ENCODE data around the gene RRP7A. TPM values are rescaled to one million over a fixed set of nuclear protein-coding genes. Genes with fewer than 3 reads are reported as not detected.

The RRP7A gene
- total and polyA plus RNA-seq, 2 of the 13 experiments (the other 11 are each of a cell fraction or from before 2014, with no cell fraction given), result 15.3 to 41.6 TPM

- TF ChIP-seq ZNF33A (CRISPR knock-in tag; IDR thresholded peaks at IDR 0.05; ENCODE audit: borderline replicate concordance) (no peak), ZFP37 (CRISPR knock-in tag; IDR thresholded peaks at IDR 0.05; ENCODE audit: borderline replicate concordance) (peak; percentile 92), PRDM15 (CRISPR knock-in tag; IDR thresholded peaks at IDR 0.05) (peak; percentile 54), ZSCAN31 (CRISPR knock-in tag; IDR thresholded peaks at IDR 0.05; ENCODE audit: low read depth) (no peak), ZNF800 (CRISPR knock-in tag; IDR thresholded peaks at IDR 0.05) (peak; percentile 70; the same call in 1 of the 2 replicates), ZBTB8A (CRISPR knock-in tag; IDR thresholded peaks at IDR 0.05; ENCODE audit: borderline replicate concordance, low read depth) (no peak), ZNF766 (CRISPR knock-in tag; IDR thresholded peaks at IDR 0.05; ENCODE audit: borderline replicate concordance) (peak; percentile 87; the same call in 1 of the 2 replicates), ZNF670 (CRISPR knock-in tag; IDR thresholded peaks at IDR 0.05; ENCODE audit: borderline replicate concordance) (no peak), KDM5A (IDR thresholded peaks at IDR 0.05; ENCODE audit: borderline replicate concordance, low read length) (no peak), RNF2 (conservative IDR thresholded peaks at IDR 0.05; ENCODE audit: low read depth) (0 out of 2 replicates have a peak, but pooled peaks have one; percentile 30), ERF (CRISPR knock-in tag; IDR thresholded peaks at IDR 0.05) (peak; percentile 52; the same call in 1 of the 2 replicates), MXI1 (IDR thresholded peaks at IDR 0.05; ENCODE audit: borderline replicate concordance, low read depth, low read length) (no peak), MAFF (IDR thresholded peaks at IDR 0.05; ENCODE audit: low read depth, low read length) (no peak), ZNF350 (CRISPR knock-in tag; IDR thresholded peaks at IDR 0.05; ENCODE audit: borderline replicate concordance, low read depth) (no peak), GABPA (IDR thresholded peaks at IDR 0.05; ENCODE audit: low read depth, low read length) (no peak), GABPA (CRISPR knock-in tag; IDR thresholded peaks at IDR 0.05; ENCODE audit: low read depth) (peak; percentile 18; the same call in 1 of the 2 replicates), ZNF296 (CRISPR knock-in tag; conservative IDR thresholded peaks at IDR 0.05) (0 out of 2 replicates have a peak, but pooled peaks have one; percentile 40), ZNF644 (CRISPR knock-in tag; IDR thresholded peaks at IDR 0.05; ENCODE audit: low read depth) (no peak), BCL6 (CRISPR knock-in tag; IDR thresholded peaks at IDR 0.05) (no peak)
- TF ChIP-seq, protein P1, sequence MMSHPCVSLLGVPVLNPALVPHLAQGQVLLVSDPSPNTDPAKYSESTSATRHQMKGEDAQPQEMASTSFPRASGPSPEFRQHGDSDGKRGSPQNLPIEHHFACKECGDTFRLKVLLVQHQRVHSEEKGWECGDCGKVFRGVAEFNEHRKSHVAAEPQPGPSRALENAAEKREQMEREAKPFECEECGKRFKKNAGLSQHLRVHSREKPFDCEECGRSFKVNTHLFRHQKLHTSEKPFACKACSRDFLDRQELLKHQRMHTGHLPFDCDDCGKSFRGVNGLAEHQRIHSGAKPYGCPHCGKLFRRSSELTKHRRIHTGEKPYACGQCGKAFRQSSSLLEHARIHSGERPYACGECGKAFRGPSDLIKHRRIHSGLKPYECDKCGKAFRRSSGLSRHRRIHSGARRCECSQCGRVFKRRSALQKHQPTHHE (CRISPR knock-in tag; IDR thresholded peaks at IDR 0.05; ENCODE audit: borderline replicate concordance), result 0 out of 2 replicates have a peak, but pooled peaks have one; percentile 71
Measured at GRCh38 chr22:42536166-42536565, 16.6 kb upstream of the RRP7A start (continued).
